ENCODE results near the gene PPCS.
"Not testable (repeated sequence)": the region's sequence is repeated elsewhere in the genome, so short reads cannot be mapped to it uniquely, and the experiment has no call there.

PPCS gene

GRCh38 chr1:42482635-42483153, 26.4 kb downstream of the PPCS start:
- no peak for TF ChIP-seq CTCF (conservative IDR thresholded peaks at IDR 0.05; ENCODE audit: low read depth, low read length)
- H3K36me3 ChIP-seq (ENCODE audit: insufficient read depth) = no peaks in the 10 kb centered on the region
- no peaks in the 10 kb centered on the region for H4K20me1 ChIP-seq (ENCODE audit: insufficient read depth)
- H3K4me2 ChIP-seq = no peak overlapping the region
- no peak overlapping the region for H2AFZ ChIP-seq (ENCODE audit: low read depth)
- no peaks in the 10 kb centered on the region for H3K4me1 ChIP-seq (ENCODE audit: low read depth, poor library complexity, severe bottlenecking)
- H3K27me3 ChIP-seq (ENCODE audit: insufficient read depth, low read depth) = no peaks in the 10 kb centered on the region
- H3K27ac ChIP-seq = no peak overlapping the region
- H3K4me3 ChIP-seq (IDR thresholded peaks at IDR 0.05; ENCODE audit: insufficient read depth, low read depth, low read length) = no peak overlapping the region
- H3K79me2 ChIP-seq (ENCODE audit: insufficient read depth, low read depth) = no peaks in the 10 kb centered on the region
- H3K9ac ChIP-seq = no peak overlapping the region

- H3K4me2 ChIP-seq = no peak overlapping the region
- H2AFZ ChIP-seq (ENCODE audit: low read depth) = no peak overlapping the region
- no peaks in the 10 kb centered on the region for H4K20me1 ChIP-seq (ENCODE audit: insufficient read depth)
- H3K9ac ChIP-seq = no peak overlapping the region
- TF ChIP-seq CTCF (conservative IDR thresholded peaks at IDR 0.05; ENCODE audit: low read depth, low read length) = no peak
- H3K4me1 ChIP-seq (ENCODE audit: low read depth, poor library complexity, severe bottlenecking) = no peaks in the 10 kb centered on the region
- H3K79me2 ChIP-seq (ENCODE audit: insufficient read depth, low read depth) = no peaks in the 10 kb centered on the region
- H3K27ac ChIP-seq = no peak overlapping the region
- H3K36me3 ChIP-seq (ENCODE audit: insufficient read depth) = no peaks in the 10 kb centered on the region
- no peak overlapping the region for H3K4me3 ChIP-seq (IDR thresholded peaks at IDR 0.05; ENCODE audit: insufficient read depth, low read depth, low read length)
- no peaks in the 10 kb centered on the region for H3K27me3 ChIP-seq (ENCODE audit: insufficient read depth, low read depth)
Observed at GRCh38 chr1:42484382-42484781, 28.0 kb downstream of the PPCS start.

GRCh38 chr1:42490237-42490636, 33.9 kb downstream of the PPCS start:
- H3K27me3 ChIP-seq (ENCODE audit: insufficient read depth, low read depth) = no peaks in the 10 kb centered on the region
- no peaks in the 10 kb centered on the region for H3K36me3 ChIP-seq (ENCODE audit: insufficient read depth)
- no peak overlapping the region for H3K4me3 ChIP-seq (IDR thresholded peaks at IDR 0.05; ENCODE audit: insufficient read depth, low read depth, low read length)
- H2AFZ ChIP-seq (ENCODE audit: low read depth) = no peak overlapping the region
- H3K79me2 ChIP-seq (ENCODE audit: insufficient read depth, low read depth) = no peaks in the 10 kb centered on the region
- H3K27ac ChIP-seq = no peak overlapping the region
- no peaks in the 10 kb centered on the region for H4K20me1 ChIP-seq (ENCODE audit: insufficient read depth)
- no peaks in the 10 kb centered on the region for H3K4me1 ChIP-seq (ENCODE audit: low read depth, poor library complexity, severe bottlenecking)
- H3K4me2 ChIP-seq = no peak overlapping the region
- H3K9ac ChIP-seq = no peak overlapping the region
- no peak for TF ChIP-seq CTCF (conservative IDR thresholded peaks at IDR 0.05; ENCODE audit: low read depth, low read length)

DNA sequence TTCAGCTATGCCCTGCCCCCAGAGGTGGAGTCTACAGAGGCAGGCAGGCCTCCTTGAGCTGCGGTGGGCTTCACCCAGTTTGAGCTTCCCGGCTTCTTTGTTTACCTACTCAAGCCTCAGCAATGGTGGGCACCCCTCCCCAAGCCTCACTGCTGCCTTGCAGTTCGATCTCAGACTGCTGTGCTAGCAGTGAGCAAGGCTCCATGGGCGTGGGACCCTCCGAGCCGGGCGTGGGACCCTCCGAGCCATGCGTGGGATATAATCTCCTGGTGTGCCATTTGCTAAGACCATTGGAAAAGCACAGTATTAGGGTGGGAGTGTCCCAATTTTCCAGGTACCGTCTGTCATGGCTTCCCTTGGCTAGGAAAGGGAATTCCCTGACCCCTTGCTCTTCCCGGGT, 45.7 kb downstream of the PPCS start:
- H3K4me2 ChIP-seq; H3K4me3 ChIP-seq (IDR thresholded peaks at IDR 0.05; ENCODE audit: insufficient read depth, low read depth, low read length); H3K79me2 ChIP-seq (ENCODE audit: insufficient read depth, low read depth); H3K36me3 ChIP-seq (ENCODE audit: insufficient read depth); H2AFZ ChIP-seq (ENCODE audit: low read depth); H3K9ac ChIP-seq; H3K27ac ChIP-seq; H3K4me1 ChIP-seq (ENCODE audit: low read depth, poor library complexity, severe bottlenecking); H3K27me3 ChIP-seq (ENCODE audit: insufficient read depth, low read depth); H4K20me1 ChIP-seq (ENCODE audit: insufficient read depth): not testable (repeated sequence)

GRCh38 chr1:42504535-42505128, 48.3 kb downstream of the PPCS start:
- H3K27me3 ChIP-seq (ENCODE audit: insufficient read depth, low read depth) = no peaks in the 10 kb centered on the region
- H3K79me2 ChIP-seq (ENCODE audit: insufficient read depth, low read depth) = no peaks in the 10 kb centered on the region
- H3K4me2 ChIP-seq = no peak overlapping the region
- no peaks in the 10 kb centered on the region for H4K20me1 ChIP-seq (ENCODE audit: insufficient read depth)
- no peak overlapping the region for H2AFZ ChIP-seq (ENCODE audit: low read depth)
- no peaks in the 10 kb centered on the region for H3K36me3 ChIP-seq (ENCODE audit: insufficient read depth)
- H3K27ac ChIP-seq = no peak overlapping the region
- H3K4me1 ChIP-seq (ENCODE audit: low read depth, poor library complexity, severe bottlenecking) = no peaks in the 10 kb centered on the region
- TF ChIP-seq CTCF (conservative IDR thresholded peaks at IDR 0.05; ENCODE audit: low read depth, low read length) = no peak
- no peak overlapping the region for H3K4me3 ChIP-seq (IDR thresholded peaks at IDR 0.05; ENCODE audit: insufficient read depth, low read depth, low read length)
- no peak overlapping the region for H3K9ac ChIP-seq
